Measurements from ENCODE around the gene RXRA.

RXRA gene

GRCh38 chr9:134326724-134327601 lies 708 bp downstream of the RXRA start:
- no peak for DNase-seq

GRCh38 chr9:134327671-134328231 lies 1.5 kb downstream of the RXRA start:
- no peak for DNase-seq

- DNase-seq, result no peak
Measured at GRCh38 chr9:134328341-134328840, 2.1 kb downstream of the RXRA start.

- no peak for DNase-seq
Measured at GRCh38 chr9:134328841-134329575, 2.8 kb downstream of the RXRA start.

- DNase-seq, result no peak
Measured at GRCh38 chr9:134329576-134329855, 3.3 kb downstream of the RXRA start.

GRCh38 chr9:134329886-134330285 lies 3.6 kb downstream of the RXRA start:
- DNase-seq, result no peak

GRCh38 chr9:134330590-134330989 lies 4.3 kb downstream of the RXRA start:
- DNase-seq, result no peak

- DNase-seq, result no peak
Measured at GRCh38 chr9:134331186-134332025, 5.2 kb downstream of the RXRA start.

- DNase-seq, result no peak
Measured at GRCh38 chr9:134332266-134332665, 6.0 kb downstream of the RXRA start.

- DNase-seq, result no peak
Measured at GRCh38 chr9:134332841-134333233, 6.6 kb downstream of the RXRA start.

GRCh38 chr9:134333234-134333873 lies 7.1 kb downstream of the RXRA start:
- DNase-seq, result no peak

- no peak for DNase-seq
Measured at GRCh38 chr9:134333874-134334581, 7.8 kb downstream of the RXRA start.

GRCh38 chr9:134335061-134335460 lies 8.8 kb downstream of the RXRA start:
- no peak for DNase-seq

GRCh38 chr9:134335486-134336220 lies 9.4 kb downstream of the RXRA start:
- DNase-seq, result no peak

GRCh38 chr9:134336228-134336627 lies 10.0 kb downstream of the RXRA start:
- DNase-seq, result no peak

GRCh38 chr9:134336924-134337323 lies 10.7 kb downstream of the RXRA start:
- DNase-seq, result no peak

- DNase-seq, result no peak
Measured at GRCh38 chr9:134337469-134337868, 11.2 kb downstream of the RXRA start.

GRCh38 chr9:134338394-134339182 lies 12.3 kb downstream of the RXRA start:
- DNase-seq, result no peak

GRCh38 chr9:134339183-134339806 lies 13.0 kb downstream of the RXRA start:
- no peak for DNase-seq

Data from stimulated activated CD4-positive, alpha-beta T cell treated with anti-CD3 and anti-CD28 coated beads, Interleukin-1b, Interleukin-23, amount 100 ng/mL, for 48 hours (primary cell).